Lower leg skin (tissue), 4 donors: ENCODE measurements around the gene RPP25. TPM values are rescaled to one million over a fixed set of nuclear protein-coding genes. Genes with fewer than 3 reads are reported as not detected.

Experiments used
- DNase-seq, 2 donors: peaks; one replicate each; pipeline ENCODE4 v3.0.0-alpha.2; 2019; ENCODE audit warnings: low spot score in 2 of 2
- H3K4me3 ChIP-seq: fragments of 200-600 bp; sonication (generic); 2 replicates; pipeline ENCODE4 v1.5.1; 2017; ENCODE audit warnings: mild to moderate bottlenecking, low read depth; ENCODE audit not compliant: poor library complexity, severe bottlenecking
- CTCF ChIP-seq, 3 donors: fragments of 450-650 bp; IDR thresholded peaks; one replicate each; pipeline ENCODE4 v1.5.1; 2016; ENCODE audit warnings: antibody characterized with exemption in 3 of 3, mild to moderate bottlenecking in 3 of 3, moderate library complexity in 2 of 3
- POLR2A ChIP-seq, 2 donors: fragments of 450-650 bp; IDR thresholded peaks; one replicate each; pipeline ENCODE4 v1.6.1; 2016 to 2017; ENCODE audit warnings: antibody characterized with exemption in 2 of 2, mild to moderate bottlenecking in 1 of 2, moderate library complexity in 1 of 2
- WGBS, 2 donors: methylation state at CpG; one replicate each; pipeline ENCODE4 v1.1.5; 2018; 5-methylcytosine and 5-hydroxymethylcytosine counted together
- intact Hi-C: fragments of 100-400 bp; cut with DNase I; formaldehyde crosslinking; loops from one replicate; pipeline ENCODE4 v1.15.0; 2023; ENCODE audit warnings: low total_unique reads
- total RNA-seq, 4 donors: library from RNA; depleted of rRNA; stranded (reverse); fragments of >200 nt; gene quantifications; one replicate each; pipeline ENCODE4 v1.1.0, GENCODE V29; 2016

RPP25 gene
- total RNA-seq, 4 donors from 2014 or later = 5.4 to 10.6 (median 8.4) TPM

DNA sequence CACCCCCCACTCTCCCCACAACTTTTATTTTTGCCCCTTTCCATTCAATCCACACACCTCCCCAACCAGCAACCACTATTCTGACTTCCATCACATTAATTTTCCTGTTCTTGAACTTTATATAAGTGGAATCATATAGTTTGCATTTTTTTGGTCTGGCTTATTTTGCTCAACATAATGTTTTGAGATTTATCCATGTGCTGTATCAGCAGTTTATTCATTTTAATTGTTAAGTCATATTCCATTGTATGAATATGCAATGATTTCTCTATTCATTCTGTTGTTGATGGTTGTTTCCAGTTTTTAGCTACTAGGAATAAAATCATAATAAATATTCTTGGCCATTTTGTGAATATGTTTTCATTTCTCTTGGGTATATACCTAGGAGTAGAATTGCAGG is 33.0 kb upstream of the RPP25 start:
- no peak for DNase-seq
- intact Hi-C loops = no loop called here
- TF ChIP-seq CTCF (IDR thresholded peaks at IDR 0.05) (no peak), POLR2A (IDR thresholded peaks at IDR 0.05) (no peak)
- H3K4me3 ChIP-seq = no peak overlapping the region

DNA sequence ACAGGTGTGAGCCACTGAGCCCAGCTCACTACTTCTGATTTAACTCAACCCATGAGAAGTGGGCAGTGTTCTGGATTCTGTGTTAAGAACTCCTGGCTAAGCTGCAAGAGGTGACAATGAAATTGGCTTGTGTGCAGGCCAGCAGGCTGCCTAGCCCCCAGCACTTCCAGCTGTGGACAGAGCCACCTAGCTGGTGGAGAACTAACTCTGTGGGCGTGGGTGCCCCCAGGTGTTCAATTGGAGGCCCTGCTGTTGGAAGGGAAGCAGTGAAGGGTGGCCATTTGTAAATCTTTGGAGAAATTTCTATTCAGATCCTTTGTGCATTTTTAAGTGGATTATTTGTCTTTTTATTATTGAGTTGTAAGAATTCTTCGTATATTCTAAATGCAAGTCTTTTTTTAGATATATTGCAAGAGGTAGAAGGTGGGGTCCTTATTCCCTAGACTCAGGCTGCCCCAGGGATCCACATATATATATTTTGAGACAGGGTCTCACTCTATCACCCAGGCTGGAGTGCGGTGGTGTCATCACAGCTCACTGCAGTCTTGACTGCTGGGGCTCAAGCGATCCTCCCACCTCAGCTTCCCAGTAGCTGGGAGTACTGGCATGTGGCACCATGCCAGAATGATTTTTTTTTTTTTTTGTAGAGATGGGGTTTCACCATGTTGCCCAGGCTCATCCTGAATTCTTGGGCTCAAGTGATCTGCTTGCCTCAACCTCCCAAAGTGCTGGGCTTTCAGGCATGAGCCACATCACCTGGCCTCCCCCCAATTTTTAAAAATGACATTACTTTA is 31.6 kb upstream of the RPP25 start:
- WGBS, 2 donors = 44 to 55% methylated on average over 4 of the region's 4 CpGs
- H3K4me3 ChIP-seq = no peak overlapping the region
- no peak for DNase-seq
- intact Hi-C loops = no loop called here
- TF ChIP-seq POLR2A (IDR thresholded peaks at IDR 0.05) (no peak), CTCF (IDR thresholded peaks at IDR 0.05) (no peak)

DNA sequence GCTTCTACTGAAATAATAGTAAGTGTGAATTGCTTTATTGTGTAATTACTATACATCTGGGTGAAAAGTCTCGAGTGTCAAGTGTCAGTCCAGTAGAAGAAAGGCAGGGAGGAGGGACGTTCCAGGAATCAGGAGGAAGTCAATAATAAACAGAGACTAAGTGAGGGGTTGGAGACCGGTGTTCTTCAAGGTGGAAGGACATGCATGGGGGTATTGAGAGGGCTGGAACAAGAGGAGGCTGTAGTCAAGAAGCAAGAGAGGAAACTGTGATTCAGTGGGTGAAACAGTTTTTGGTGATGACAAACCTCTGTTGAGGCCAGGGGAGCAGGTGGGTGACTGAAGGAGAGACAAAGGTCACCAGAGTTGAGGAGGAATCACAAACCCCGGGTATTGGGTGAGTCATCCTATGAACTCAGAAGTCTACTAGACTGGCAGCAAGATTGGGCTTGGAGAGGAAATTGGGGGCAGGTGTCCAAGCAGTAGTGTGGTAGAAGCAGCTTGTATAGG is 27.2 kb upstream of the RPP25 start:
- DNase-seq = no peak
- H3K4me3 ChIP-seq = no peak overlapping the region
- intact Hi-C loops = no loop called here
- WGBS, 2 donors = 18 to 19% methylated on average over 4 of the region's 4 CpGs
- no peak for TF ChIP-seq CTCF (IDR thresholded peaks at IDR 0.05)
- no peak for TF ChIP-seq POLR2A (IDR thresholded peaks at IDR 0.05)

DNA sequence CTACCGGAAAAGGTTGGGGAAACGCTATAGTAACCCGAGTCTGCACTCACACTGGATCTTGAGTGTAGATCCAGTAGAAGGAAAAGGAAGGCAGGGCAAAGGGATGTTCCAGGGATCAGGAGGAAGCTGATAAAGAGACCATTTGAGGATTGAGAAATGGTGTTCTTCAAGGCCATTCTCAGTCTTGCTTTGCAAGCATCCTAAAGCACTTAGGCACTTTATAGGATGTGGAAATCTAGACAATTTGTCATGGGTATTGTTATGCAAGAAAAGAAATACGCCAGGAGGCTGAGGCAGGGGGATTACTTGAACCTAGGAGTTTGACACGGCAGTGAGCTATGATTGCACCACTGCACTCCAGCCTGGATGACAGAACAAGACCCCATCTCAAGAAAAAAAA is 25.6 kb upstream of the RPP25 start:
- WGBS, 2 donors = 83 to 86% methylated on average over 5 of the region's 5 CpGs
- no peak overlapping the region for H3K4me3 ChIP-seq
- intact Hi-C loops = no loop called here
- no peak for DNase-seq
- no peak for TF ChIP-seq POLR2A (IDR thresholded peaks at IDR 0.05)
- no peak for TF ChIP-seq CTCF (IDR thresholded peaks at IDR 0.05)

GRCh38 chr15:74978503-74978902 is 21.9 kb upstream of the RPP25 start:
- TF ChIP-seq CTCF (IDR thresholded peaks at IDR 0.05) (no peak), POLR2A (IDR thresholded peaks at IDR 0.05) (no peak)
- no peak overlapping the region for H3K4me3 ChIP-seq
- DNase-seq = no peak
- intact Hi-C loops = no loop called here
- WGBS, 2 donors = 23 to 31% methylated on average over 3 of the region's 3 CpGs

GRCh38 chr15:74978077-74978476 is 21.5 kb upstream of the RPP25 start:
- DNase-seq = no peak
- TF ChIP-seq CTCF (IDR thresholded peaks at IDR 0.05) (no peak), POLR2A (IDR thresholded peaks at IDR 0.05) (no peak)
- intact Hi-C loops = no loop called here
- H3K4me3 ChIP-seq = no peak overlapping the region
- WGBS, 2 donors = 83 to 100% methylated on average over 1 of the region's 1 CpG
